ENCODE data around the gene CFTR.

The CFTR gene

GRCh38 chr7:117590191-117590590 lies 110.4 kb downstream of the CFTR start:
- no peak for DNase-seq

DNA sequence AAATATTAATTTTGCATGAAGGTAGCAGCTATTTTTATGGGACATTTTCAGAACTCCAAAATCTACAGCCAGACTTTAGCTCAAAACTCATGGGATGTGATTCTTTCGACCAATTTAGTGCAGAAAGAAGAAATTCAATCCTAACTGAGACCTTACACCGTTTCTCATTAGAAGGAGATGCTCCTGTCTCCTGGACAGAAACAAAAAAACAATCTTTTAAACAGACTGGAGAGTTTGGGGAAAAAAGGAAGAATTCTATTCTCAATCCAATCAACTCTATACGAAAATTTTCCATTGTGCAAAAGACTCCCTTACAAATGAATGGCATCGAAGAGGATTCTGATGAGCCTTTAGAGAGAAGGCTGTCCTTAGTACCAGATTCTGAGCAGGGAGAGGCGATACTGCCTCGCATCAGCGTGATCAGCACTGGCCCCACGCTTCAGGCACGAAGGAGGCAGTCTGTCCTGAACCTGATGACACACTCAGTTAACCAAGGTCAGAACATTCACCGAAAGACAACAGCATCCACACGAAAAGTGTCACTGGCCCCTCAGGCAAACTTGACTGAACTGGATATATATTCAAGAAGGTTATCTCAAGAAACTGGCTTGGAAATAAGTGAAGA lies 112.3 kb downstream of the CFTR start:
- no peak for DNase-seq

DNA sequence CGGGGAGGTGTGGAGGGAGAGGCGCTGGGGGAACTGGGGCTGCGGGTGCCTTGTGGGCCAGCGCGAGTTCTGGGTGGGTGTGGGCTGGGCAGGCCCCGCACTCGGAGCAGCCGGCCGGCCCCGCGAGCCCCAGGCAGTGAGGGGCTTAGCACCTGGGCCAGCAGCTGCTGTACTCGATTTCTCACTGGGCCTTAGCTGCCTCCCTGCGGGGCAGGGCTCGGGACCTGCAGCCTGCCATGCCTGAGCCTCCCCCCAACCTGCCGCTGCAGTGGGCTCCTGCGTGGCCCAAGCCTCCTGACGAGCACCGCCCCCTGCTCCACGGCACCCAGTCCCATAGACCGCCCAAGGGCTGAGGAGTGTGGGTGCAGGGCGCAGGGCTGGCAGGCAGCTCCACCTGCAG lies 116.3 kb downstream of the CFTR start:
- DNase-seq, result no peak

DNA sequence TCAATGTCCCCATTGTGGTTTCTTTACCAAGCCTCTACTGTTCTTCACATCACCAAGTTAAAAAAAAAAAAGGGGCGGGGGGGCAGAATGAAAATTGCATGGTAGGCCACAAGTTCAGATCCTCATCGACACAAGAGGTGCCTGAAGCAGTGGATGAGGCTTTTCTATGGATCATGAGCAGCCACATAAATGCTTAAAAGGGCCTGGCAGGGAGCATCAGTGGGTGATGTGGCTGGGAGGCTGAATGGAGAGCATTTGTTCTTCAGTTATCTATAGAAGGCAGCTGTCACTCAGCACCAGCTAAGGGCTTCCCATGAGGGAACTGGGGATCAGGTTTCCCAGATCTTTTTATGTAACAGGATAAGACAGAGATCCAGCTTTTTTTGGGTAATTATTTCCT lies 117.9 kb downstream of the CFTR start:
- DNase-seq, result no peak

DNA sequence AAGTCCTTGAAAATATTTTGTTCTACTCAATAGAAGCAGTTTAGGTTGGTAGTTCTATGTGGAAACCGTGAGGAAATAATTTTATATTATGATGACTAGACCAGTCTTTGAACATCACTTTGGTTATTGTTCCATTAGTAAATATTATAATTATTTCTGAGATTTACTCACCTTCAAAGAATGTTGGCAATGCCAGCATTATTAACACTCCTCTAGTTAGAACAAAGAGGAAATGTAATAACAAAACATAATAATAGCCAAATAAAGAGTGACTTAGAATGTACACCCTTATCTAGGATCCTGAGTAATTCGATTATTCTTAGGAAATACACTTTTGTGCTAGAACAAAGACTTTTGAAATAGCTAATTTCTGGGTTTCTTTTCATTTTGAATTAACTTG lies 121.1 kb downstream of the CFTR start:
- DNase-seq, result no peak

- DNase-seq, result no peak
Observed at GRCh38 chr7:117603627-117604026, 123.8 kb downstream of the CFTR start.

DNA sequence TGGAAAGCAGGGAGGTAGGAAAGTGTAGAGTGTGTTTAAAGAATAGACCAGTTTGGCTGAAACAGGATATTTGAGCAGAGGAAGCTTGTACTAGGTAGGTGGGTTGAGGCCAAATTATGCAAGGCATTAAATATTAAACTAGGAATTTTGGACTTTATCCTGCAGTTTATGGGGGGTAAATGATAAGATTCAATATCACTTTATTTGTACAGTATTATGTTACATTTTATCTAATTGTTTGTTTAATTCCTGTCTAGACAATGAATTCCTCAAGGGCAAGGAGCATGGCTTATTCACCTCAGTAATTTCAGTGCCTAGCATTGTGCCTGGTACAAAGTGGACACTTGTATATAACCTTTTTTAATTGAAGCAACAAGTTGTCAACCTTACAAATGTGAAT lies 125.9 kb downstream of the CFTR start:
- no peak for DNase-seq

- no peak for DNase-seq
Observed at GRCh38 chr7:117606132-117606531, 126.3 kb downstream of the CFTR start.

GRCh38 chr7:117610396-117610795 lies 130.6 kb downstream of the CFTR start:
- no peak for DNase-seq

DNA sequence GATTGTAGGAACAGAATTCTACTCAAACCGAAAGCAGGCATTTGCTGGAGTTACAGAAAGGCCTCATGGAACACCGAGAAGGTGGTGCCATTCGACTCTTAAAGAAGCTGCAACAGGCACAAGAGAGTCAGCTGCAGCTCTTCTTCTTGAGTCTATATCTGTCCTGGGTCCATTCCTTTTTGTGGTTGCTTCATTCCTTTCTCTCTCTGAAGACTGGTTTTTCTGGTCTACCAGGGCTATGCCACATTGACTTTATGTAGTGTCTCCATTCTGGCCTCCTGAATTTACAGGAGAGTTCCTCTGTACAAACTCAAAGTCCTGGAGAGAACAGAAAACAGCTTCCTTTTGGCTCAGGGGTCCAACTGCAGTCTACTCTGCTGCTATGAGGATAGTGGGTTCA lies 132.8 kb downstream of the CFTR start:
- DNase-seq, result no peak

DNA sequence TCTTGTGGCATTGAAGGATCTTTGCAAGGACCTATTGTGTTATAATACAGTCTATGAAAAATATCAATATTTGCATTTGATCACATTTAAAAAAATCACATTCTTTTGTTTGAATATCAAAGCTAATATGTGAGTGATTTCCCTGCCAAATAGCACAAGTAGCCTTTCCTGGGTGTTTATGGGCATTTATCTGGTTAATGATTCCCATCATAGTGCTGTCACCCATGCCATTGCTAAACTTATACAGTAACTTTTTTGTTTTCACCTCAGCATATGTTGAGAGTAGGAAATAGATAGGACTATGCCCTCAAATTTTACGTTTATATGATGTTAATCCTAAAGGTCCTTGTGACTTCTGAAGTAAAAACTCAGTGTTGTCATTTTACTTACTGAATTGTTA lies 136.9 kb downstream of the CFTR start:
- no peak for DNase-seq

DNA sequence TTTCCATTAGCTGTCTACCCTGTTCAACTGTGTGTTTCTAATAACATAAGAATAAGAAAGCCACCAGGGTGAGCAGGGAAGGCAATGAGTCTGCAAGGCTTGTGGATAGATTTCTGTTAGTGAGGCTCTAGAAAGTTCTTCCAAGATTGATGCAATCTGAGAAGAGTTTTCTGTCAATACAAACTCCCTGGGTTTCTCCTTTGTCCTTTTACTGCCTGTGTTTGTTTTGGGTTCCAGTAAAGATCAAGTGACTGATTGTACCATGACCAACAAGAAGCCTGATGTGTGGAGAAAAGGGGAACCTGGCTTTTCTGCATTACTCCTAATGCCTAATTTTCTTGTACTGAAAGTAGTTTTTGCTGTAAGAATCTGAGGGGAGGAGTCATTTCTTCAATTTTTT lies 139.9 kb downstream of the CFTR start:
- DNase-seq, result no peak

DNA sequence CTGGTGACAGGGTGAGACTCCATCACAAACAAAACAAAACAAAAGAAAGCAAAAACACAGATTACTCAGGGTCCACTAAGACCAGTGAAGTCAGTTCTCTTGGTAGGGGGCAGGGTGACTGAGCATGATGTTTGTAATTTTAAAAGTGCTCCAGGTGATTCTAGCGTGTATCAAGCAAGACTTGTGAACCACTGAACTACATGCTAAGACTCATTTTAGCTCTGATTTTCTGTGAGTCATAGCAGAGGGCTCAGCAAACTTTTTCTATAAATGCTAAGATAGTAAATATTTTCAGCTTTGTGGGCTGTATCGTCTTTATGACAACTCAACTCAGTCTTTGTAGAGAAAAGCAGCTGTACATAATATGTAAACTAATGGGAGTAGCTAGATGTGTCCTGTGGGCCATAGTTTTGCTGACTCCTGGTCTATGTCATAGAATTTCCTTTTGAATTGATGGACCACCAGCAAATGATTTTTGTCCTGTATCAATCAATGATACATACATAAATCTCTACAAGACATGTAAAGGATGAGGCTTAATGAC lies 141.3 kb downstream of the CFTR start:
- no peak for DNase-seq

DNA sequence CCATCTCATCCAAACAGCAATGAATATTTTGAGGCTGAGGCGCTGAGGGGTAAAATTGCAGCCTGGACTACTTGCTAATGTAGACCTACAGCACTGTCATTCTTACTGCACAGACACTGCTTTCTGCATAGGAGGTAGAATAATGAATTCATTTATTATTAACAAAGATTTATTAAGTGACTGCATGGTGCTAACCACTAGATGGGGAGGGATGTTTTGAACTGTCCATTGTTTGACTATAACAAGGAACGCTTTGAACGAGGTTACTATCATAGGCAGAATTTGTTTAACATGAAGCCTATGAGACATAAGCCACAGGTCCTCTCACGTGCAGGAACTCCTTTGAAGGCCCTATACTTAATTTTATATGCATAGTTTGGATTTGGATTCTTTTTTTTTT lies 143.8 kb downstream of the CFTR start:
- DNase-seq, result no peak

DNA sequence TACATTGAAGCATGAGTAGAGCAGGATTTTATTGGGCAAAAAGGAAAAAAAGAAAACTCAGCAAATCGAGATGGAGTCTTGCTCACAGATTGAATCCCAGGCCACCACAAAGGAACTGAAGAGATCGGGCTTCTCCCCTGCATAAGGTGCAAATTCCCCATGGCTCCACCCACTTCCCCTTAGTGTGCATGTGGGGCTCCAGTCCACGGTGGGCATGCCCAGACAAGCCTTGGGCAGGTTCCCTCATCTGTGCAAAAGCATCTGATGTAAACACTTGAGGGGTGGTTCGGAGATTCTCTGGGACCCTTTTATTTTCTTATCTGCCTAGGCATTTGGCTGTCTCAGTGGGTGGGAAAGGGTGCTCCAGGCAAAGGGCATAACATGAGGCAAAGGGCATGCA lies 150.7 kb downstream of the CFTR start:
- DNase-seq, result no peak

GRCh38 chr7:117630907-117631564 lies 151.2 kb downstream of the CFTR start:
- DNase-seq, result no peak

GRCh38 chr7:117631652-117632051 lies 151.8 kb downstream of the CFTR start:
- DNase-seq, result no peak

DNA sequence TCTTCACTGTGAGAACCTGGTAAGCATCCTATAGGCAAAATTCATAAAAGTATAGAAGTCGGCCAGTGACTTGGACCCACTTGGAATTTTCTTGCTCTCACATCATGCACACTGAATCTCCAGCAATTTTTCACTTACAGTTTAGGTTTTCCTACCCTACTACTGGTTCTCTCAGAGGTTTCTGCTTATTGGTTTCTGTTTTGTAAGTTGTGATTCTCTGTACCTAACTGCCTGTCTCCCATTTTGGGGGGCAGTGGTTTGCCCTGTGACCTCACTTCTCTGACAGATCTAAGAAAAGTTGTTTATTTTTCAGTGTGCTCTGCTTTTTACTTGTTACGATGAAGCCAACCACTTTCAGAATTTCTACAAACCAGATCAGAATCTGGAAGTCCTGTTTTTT lies 158.1 kb downstream of the CFTR start:
- no peak for DNase-seq

GRCh38 chr7:117639966-117640365 lies 160.1 kb downstream of the CFTR start:
- DNase-seq, result no peak

GRCh38 chr7:117640465-117640864 lies 160.6 kb downstream of the CFTR start:
- no peak for DNase-seq

- no peak for DNase-seq
Observed at GRCh38 chr7:117645481-117646165, 165.8 kb downstream of the CFTR start.

GRCh38 chr7:117648203-117648866 lies 168.5 kb downstream of the CFTR start:
- DNase-seq, result no peak

DNA sequence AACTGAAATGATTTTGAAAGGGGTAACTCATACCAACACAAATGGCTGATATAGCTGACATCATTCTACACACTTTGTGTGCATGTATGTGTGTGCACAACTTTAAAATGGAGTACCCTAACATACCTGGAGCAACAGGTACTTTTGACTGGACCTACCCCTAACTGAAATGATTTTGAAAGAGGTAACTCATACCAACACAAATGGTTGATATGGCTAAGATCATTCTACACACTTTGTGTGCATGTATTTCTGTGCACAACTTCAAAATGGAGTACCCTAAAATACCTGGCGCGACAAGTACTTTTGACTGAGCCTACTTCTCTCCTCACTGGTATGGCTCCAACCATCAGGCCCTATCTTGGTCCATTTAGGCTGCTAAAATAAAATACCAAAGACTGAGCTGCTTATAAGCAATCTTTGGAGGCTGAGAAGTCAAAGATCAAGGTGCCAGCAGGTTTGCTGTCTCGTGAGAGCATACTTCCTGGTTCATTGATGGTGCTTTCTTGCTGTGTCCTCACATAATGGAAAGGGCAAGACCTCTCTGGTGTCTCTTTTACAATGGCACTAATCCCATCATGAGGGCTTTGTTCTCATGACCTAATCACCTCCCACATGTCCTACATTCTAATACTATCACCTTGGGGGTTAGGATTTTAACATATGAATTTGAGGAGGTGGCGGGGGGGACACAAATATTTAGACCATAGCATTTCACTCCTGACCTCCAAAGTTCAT lies 173.3 kb downstream of the CFTR start:
- DNase-seq, result no peak
